Sigmoid colon (tissue), 4 donors: ENCODE data around the gene PSMD10.

Experiments
- EP300 ChIP-seq, 4 donors: sonication (generic); formaldehyde crosslinking; IDR thresholded peaks; one replicate each; pipeline ENCODE4 v1.6.1; 2017; ENCODE audit warnings: antibody characterized with exemption in 4 of 4
- POLR2A ChIP-seq, 2 donors: fragments of 450-650 bp; IDR thresholded peaks; one replicate each; pipeline ENCODE4 v1.6.1; 2016; ENCODE audit warnings: antibody characterized with exemption in 2 of 2, mild to moderate bottlenecking in 2 of 2, moderate library complexity in 2 of 2
- POLR2AphosphoS5 ChIP-seq, 4 donors: sonication (generic); formaldehyde crosslinking; IDR thresholded peaks; one replicate each; pipeline ENCODE4 v1.6.1; 2017; ENCODE audit warnings: antibody characterized with exemption in 4 of 4
- TF ChIP-seq, protein P1 (sequence below), 4 experiments: fragments of 450-650 bp in 3 of 4; fragments of 200-600 bp in 1 of 4; IDR thresholded peaks; one replicate each; pipeline ENCODE4 v1.5.1; 2016 to 2019; ENCODE audit warnings: antibody characterized with exemption in 4 of 4, mild to moderate bottlenecking in 3 of 4, moderate library complexity in 2 of 4

DNA sequence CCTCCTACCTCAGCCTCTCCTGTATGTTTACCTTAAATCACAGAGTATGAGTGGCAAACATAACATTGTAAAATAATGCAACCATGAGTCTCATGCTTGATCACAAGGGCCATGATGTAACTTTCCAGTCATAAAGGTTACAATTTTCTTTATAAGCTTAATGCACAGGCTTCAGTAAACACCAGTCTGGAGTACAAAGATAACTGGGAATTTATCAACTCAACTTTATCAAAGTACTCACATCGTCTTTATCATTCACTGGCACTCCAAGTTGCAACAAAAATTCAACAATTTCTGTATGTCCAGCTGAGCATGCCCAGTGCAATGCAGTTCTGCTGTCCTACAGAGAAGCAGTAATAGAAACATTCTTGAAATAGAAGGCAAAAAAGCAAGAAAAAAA is 2.8 kb downstream of the PSMD10 start:
- TF ChIP-seq, protein P1, sequence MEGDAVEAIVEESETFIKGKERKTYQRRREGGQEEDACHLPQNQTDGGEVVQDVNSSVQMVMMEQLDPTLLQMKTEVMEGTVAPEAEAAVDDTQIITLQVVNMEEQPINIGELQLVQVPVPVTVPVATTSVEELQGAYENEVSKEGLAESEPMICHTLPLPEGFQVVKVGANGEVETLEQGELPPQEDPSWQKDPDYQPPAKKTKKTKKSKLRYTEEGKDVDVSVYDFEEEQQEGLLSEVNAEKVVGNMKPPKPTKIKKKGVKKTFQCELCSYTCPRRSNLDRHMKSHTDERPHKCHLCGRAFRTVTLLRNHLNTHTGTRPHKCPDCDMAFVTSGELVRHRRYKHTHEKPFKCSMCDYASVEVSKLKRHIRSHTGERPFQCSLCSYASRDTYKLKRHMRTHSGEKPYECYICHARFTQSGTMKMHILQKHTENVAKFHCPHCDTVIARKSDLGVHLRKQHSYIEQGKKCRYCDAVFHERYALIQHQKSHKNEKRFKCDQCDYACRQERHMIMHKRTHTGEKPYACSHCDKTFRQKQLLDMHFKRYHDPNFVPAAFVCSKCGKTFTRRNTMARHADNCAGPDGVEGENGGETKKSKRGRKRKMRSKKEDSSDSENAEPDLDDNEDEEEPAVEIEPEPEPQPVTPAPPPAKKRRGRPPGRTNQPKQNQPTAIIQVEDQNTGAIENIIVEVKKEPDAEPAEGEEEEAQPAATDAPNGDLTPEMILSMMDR (IDR thresholded peaks at IDR 0.05), result no peak
- TF ChIP-seq POLR2AphosphoS5 (IDR thresholded peaks at IDR 0.05), result no peak
- TF ChIP-seq POLR2A (IDR thresholded peaks at IDR 0.05), result no peak
- no peak for TF ChIP-seq EP300 (IDR thresholded peaks at IDR 0.05)
